Coronary artery (tissue), 2 donors: ENCODE data around the gene TTLL11.

ENCODE experiments used
- DNase-seq: peaks from one replicate; pipeline ENCODE4 v3.0.0-alpha.2; 2017; ENCODE audit warnings: low spot score
- H3K27ac ChIP-seq, 2 donors: fragments of 200-600 bp; sonication (generic); one replicate each; pipeline ENCODE4 v1.5.1; 2016 to 2019
- H3K4me3 ChIP-seq: fragments of 200-600 bp; sonication (generic); 2 replicates; pipeline ENCODE4 v1.5.1; 2016; ENCODE audit warnings: mild to moderate bottlenecking, moderate library complexity
- CTCF ChIP-seq: fragments of 200-600 bp; sonication (generic); IDR thresholded peaks from one replicate; pipeline ENCODE4 v1.5.1; 2019; ENCODE audit warnings: antibody characterized with exemption

Gene TTLL11

GRCh38 chr9:121968056-121968455 lies 125.1 kb downstream of the TTLL11 start:
- Histone ChIP-seq H3K4me3 (no peak overlapping the region), H3K27ac (no peak overlapping the region)
- TF ChIP-seq CTCF, result no peak
- no peak for DNase-seq

DNA sequence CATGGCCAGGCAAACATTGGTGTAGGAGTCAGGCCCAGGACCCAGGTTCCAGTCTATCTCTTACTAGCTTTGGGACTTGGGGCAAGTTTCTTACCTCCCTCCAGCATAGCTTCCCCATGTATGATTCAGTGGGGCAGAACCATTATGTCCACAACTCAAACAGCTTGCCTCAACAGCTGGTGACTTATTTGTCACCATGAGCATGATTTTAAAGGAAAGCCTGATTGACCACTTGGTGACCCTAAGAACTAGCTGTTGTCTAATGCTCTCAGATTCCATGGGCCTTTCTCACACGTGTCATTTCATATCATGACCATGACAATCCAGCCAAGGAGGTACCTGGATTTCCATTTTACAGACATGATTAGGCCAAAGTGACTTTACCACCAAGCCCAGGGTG lies 126.4 kb downstream of the TTLL11 start:
- DNase-seq, result no peak
- Histone ChIP-seq H3K4me3 (no peak overlapping the region), H3K27ac (no peak overlapping the region)
- TF ChIP-seq CTCF, result no peak

DNA sequence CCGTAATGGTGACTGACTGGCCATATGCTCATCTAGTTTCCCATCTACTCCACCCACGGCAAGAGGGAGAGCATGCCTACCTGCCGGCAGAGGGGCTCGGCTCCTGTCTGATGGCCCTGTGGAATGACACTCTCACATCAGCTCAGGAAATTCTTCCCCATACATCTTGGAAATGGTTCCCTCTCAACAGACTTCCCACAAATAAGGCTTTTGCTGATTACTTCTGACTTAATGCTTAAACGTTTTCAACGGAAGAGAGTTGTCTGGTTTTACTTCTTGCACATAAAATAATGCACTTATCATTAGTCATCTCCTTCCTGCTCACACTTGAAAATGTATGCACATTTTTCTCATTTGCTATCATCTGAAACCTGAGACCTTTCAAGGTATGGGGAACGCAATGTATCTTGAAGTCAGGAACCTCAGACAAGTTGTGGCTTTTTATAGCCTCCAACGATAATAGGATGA lies 129.5 kb downstream of the TTLL11 start:
- no peak for DNase-seq
- TF ChIP-seq CTCF, result no peak
- H3K4me3 ChIP-seq, result no peak overlapping the region
- H3K27ac ChIP-seq, result no peak overlapping the region

- Histone ChIP-seq H3K4me3 (no peak overlapping the region), H3K27ac (no peak overlapping the region)
- no peak for TF ChIP-seq CTCF
- no peak for DNase-seq
Measured at GRCh38 chr9:121962421-121962820, 130.7 kb downstream of the TTLL11 start.

DNA sequence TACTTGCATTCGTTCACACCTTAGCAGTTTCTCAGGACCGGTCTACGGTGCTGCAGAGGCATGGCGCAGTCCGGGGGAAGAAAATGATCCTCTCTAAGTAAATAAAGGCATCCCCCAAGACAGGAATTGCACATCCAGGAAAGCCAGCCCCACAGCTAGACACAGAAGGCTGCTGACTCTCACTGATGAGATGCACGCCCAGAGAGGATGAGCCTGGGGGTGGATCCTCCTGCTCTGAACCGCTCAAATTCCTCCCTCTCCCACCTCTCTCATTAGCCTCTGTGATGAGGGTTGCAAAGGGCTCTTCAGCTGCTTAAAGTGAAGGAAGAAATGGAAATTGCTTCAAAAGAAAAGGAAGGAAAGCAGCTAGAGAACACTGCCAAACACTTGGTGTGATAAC lies 132.4 kb downstream of the TTLL11 start:
- no peak overlapping the region for H3K4me3 ChIP-seq
- no peak overlapping the region for H3K27ac ChIP-seq
- DNase-seq, result no peak
- TF ChIP-seq CTCF, result no peak

- DNase-seq, result no peak
- H3K4me3 ChIP-seq, result no peak overlapping the region
- no peak for TF ChIP-seq CTCF
Measured at GRCh38 chr9:121958530-121958929, 134.6 kb downstream of the TTLL11 start.

GRCh38 chr9:121956808-121957207 lies 136.3 kb downstream of the TTLL11 start:
- no peak overlapping the region for H3K27ac ChIP-seq
- H3K4me3 ChIP-seq, result no peak overlapping the region
- no peak for DNase-seq
- TF ChIP-seq CTCF, result no peak

More at GRCh38 chr9:121958530-121958929, 134.6 kb downstream of the TTLL11 start:
- H3K27ac ChIP-seq, result no peak overlapping the region
